HCT116 (cell line): ENCODE data around the gene TCF12. TPM values are rescaled to one million over a fixed set of nuclear protein-coding genes. Genes with fewer than 3 reads are reported as not detected.
"Not testable (repeated sequence)": the region's sequence is repeated elsewhere in the genome, so short reads cannot be mapped to it uniquely, and the experiment has no call there.

Source experiments
- ATAC-seq: fragments of 200-7000 bp; cut with Tn5 transposase; 2 replicates; pipeline ENCODE4 v1.9.1; 2020; ENCODE audit warnings: mild to moderate bottlenecking, moderate library complexity
- BruUV-seq: library from RNA; stranded (reverse); fragments of 400-500 nt; replicated peaks from 2 replicates; lab custom pipeline; 2021; lab: Mats Ljungman, UMichigan
- CTCF ChIA-PET: fragments of 300-600 bp; sonication (Branson Sonifier 250); formaldehyde crosslinking; loops from one replicate; lab custom pipeline; 2021; ENCODE audit warnings: antibody characterized with exemption; lab: Charles Lee
- POLR2A ChIA-PET: fragments of 300-600, 350-600 bp; sonication (Branson Sonifier 250); formaldehyde crosslinking; loops from one replicate; lab custom pipeline; 2021; ENCODE audit warnings: antibody characterized with exemption; lab: Charles Lee
- RAD21 ChIA-PET, 2 experiments: fragments of 300-600 bp; sonication (Branson Sonifier 250); formaldehyde crosslinking; loops; one replicate each; lab custom pipeline; 2023; ENCODE audit warnings: low total read pairs in 2 of 2; ENCODE audit not compliant: uncharacterized antibody in 2 of 2, unreplicated experiment in 2 of 2, low non-redundant PET in 1 of 2; lab: Charles Lee
- DNase-seq: peaks from one replicate; pipeline ENCODE4 v3.0.0-alpha.2; 2010; ENCODE audit warnings: low read depth, low spot score
- H2AFZ ChIP-seq: fragments of 200-600 bp; shearing (Covaris generic), sonication (generic); 2 replicates; pipeline ENCODE4 v1.6.1; 2017; ENCODE audit warnings: low read depth, mixed run types, mixed read lengths, antibody characterized with exemption, low read length; ENCODE audit not compliant: poor library complexity, severe bottlenecking
- H3K27ac ChIP-seq: 2 replicates; pipeline ENCODE4 v1.5.1; 2012; ENCODE audit warnings: low read depth, low read length
- H3K27me3 ChIP-seq: fragments of 200-600 bp; sonication (generic); 2 replicates; pipeline ENCODE4 v1.6.1; 2016; ENCODE audit warnings: mixed run types, low read length, mixed read lengths; ENCODE audit not compliant: insufficient read depth
- H3K36me3 ChIP-seq, 2 experiments: fragments of 200-500 bp in 1 of 2; fragments of 200-600 bp in 1 of 2; sonication (Bioruptor generic) in 1 of 2; sonication (generic) in 1 of 2; 2 replicates each; pipeline versions ENCODE4 v1.5.1 to v1.6.1; 2014 to 2016; ENCODE audit warnings: low read length in 2 of 2, inconsistent platforms in 1 of 2, mixed read lengths in 1 of 2, mixed run types in 1 of 2; ENCODE audit not compliant: insufficient read depth in 2 of 2, control insufficient read depth in 1 of 2
- H3K4me1 ChIP-seq, 2 experiments: fragments of 200-600 bp in 1 of 2; sonication (generic) in 1 of 2; 2 replicates each; pipeline versions ENCODE4 v1.5.1 to v1.6.1; 2012 to 2017; ENCODE audit warnings: low read length in 2 of 2, inconsistent platforms in 1 of 2, mild to moderate bottlenecking in 1 of 2, mixed read lengths in 1 of 2, mixed run types in 1 of 2, moderate library complexity in 1 of 2; ENCODE audit not compliant: insufficient read depth in 2 of 2, control insufficient read depth in 1 of 2
- H3K4me2 ChIP-seq: fragments of 200-600 bp; sonication (generic); 2 replicates; pipeline ENCODE4 v1.6.1; 2017; ENCODE audit warnings: mixed run types, low read length, mixed read lengths
- H3K4me3 ChIP-seq, 2 experiments: fragments of 200-600 bp in 1 of 2; sonication (generic) in 1 of 2; replicated peaks in 1 of 2; 2 replicates each; pipeline ENCODE4 v1.5.1; 2011 to 2016; ENCODE audit warnings: low read length in 2 of 2, control low read depth in 1 of 2, low read depth in 1 of 2, mild to moderate bottlenecking in 1 of 2, mixed read lengths in 1 of 2, mixed run types in 1 of 2
- H3K79me2 ChIP-seq: fragments of 200-600 bp; sonication (generic); 2 replicates; pipeline ENCODE4 v1.6.1; 2017; ENCODE audit warnings: mild to moderate bottlenecking, mixed run types, low read length, moderate library complexity, mixed read lengths; ENCODE audit not compliant: insufficient read depth
- H3K9ac ChIP-seq: fragments of 200-600 bp; sonication (generic); 2 replicates; pipeline ENCODE4 v1.6.1; 2016; ENCODE audit warnings: low read length, mixed read lengths
- H3K9me2 ChIP-seq: fragments of 200-600 bp; sonication (generic), shearing (Covaris generic); 2 replicates; pipeline ENCODE4 v1.6.1; 2017; ENCODE audit warnings: mixed run types, mild to moderate bottlenecking, moderate library complexity; ENCODE audit not compliant: insufficient read depth
- H3K9me3 ChIP-seq, 2 experiments: fragments of 200-500 bp in 1 of 2; fragments of 200-600 bp in 1 of 2; sonication (Bioruptor generic) in 1 of 2; sonication (generic) in 1 of 2; 2 replicates each; pipeline ENCODE4 v1.6.1; 2014 to 2017; ENCODE audit warnings: low read length in 2 of 2, mixed read lengths in 2 of 2, inconsistent platforms in 1 of 2, low read depth in 1 of 2, mild to moderate bottlenecking in 1 of 2, mixed run types in 1 of 2, moderate library complexity in 1 of 2; ENCODE audit not compliant: control insufficient read depth in 1 of 2, insufficient read depth in 1 of 2
- H4K20me1 ChIP-seq: fragments of 200-600 bp; sonication (generic), shearing (Covaris generic); 2 replicates; pipeline ENCODE4 v1.6.1; 2017; ENCODE audit warnings: mixed run types, mild to moderate bottlenecking, moderate library complexity; ENCODE audit not compliant: insufficient read depth
- MAX ChIP-seq: IDR thresholded peaks from 2 replicates; pipeline ENCODE4 v1.6.1; 2012
- POLR2AphosphoS5 ChIP-seq: IDR thresholded peaks from 2 replicates; pipeline ENCODE4 v1.6.1; 2011; ENCODE audit warnings: mild to moderate bottlenecking, low read depth, low read length, moderate library complexity
- RAD21 ChIP-seq: IDR thresholded peaks from 2 replicates; pipeline ENCODE4 v1.6.1; 2012; ENCODE audit warnings: low read depth, mild to moderate bottlenecking
- YY1 ChIP-seq: IDR thresholded peaks from 2 replicates; pipeline ENCODE4 v1.6.1; 2011; ENCODE audit warnings: low read length, low read depth, moderate library complexity, mild to moderate bottlenecking; ENCODE audit not compliant: insufficient replicate concordance; ENCODE audit errors: extremely low read depth
- ZNF274 ChIP-seq: fragments of 200-500 bp; sonication (Bioruptor generic); IDR thresholded peaks from 2 replicates; pipeline ENCODE4 v1.6.1; 2014; ENCODE audit warnings: mild to moderate bottlenecking, low read depth, low read length, inconsistent platforms
- intact Hi-C: fragments of 100-400 bp; cut with micrococcal nuclease; formaldehyde crosslinking; loops from 2 replicates; pipeline ENCODE4 v1.10.0; 2022
- total RNA-seq: library from RNA; stranded (reverse); gene quantifications from one replicate; pipeline ENCODE4 v1.2.1, GENCODE V29; 2021; ENCODE audit not compliant: unreplicated experiment
- TF ChIP-seq, protein P1 (sequence below): IDR thresholded peaks from 2 replicates; pipeline ENCODE4 v1.6.1; 2011; ENCODE audit warnings: mild to moderate bottlenecking, low read length, moderate library complexity; ENCODE audit not compliant: insufficient replicate concordance; ENCODE audit errors: extremely low read depth

TCF12 gene
- total RNA-seq, 1 experiment from 2014 or later, result 71.6 TPM

GRCh38 chr15:57160823-57161560 lies 242.5 kb downstream of the TCF12 start (continued):
- TF ChIP-seq, protein P1, sequence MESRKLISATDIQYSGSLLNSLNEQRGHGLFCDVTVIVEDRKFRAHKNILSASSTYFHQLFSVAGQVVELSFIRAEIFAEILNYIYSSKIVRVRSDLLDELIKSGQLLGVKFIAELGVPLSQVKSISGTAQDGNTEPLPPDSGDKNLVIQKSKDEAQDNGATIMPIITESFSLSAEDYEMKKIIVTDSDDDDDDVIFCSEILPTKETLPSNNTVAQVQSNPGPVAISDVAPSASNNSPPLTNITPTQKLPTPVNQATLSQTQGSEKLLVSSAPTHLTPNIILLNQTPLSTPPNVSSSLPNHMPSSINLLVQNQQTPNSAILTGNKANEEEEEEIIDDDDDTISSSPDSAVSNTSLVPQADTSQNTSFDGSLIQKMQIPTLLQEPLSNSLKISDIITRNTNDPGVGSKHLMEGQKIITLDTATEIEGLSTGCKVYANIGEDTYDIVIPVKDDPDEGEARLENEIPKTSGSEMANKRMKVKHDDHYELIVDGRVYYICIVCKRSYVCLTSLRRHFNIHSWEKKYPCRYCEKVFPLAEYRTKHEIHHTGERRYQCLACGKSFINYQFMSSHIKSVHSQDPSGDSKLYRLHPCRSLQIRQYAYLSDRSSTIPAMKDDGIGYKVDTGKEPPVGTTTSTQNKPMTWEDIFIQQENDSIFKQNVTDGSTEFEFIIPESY, result no peak
- no peak for TF ChIP-seq POLR2AphosphoS5

DNA sequence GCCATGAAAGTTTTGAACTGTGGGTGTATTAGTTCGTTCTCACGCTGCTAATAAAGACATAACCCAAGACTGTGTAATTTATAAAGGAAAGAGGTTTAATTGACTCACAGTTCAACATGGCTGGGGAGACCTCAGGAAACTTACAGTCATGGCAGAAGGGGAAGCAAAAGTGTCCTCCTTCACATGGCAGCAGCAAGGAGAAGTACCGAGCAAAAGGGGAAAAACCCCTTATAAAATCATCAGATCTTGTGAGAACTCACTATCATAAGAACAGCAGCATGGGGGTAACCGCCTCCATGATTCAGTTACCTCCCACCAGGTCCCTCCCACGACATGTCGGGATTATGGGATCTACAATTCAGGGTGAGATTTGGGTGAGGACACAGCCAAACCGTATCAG lies 245.8 kb downstream of the TCF12 start:
- intact Hi-C loops, H3K9me2 ChIP-seq, H3K9me3 ChIP-seq, DNase-seq, ATAC-seq, H3K4me2 ChIP-seq, H3K36me3 ChIP-seq, H3K4me1 ChIP-seq, H3K27ac ChIP-seq, POLR2A ChIA-PET, H3K4me3 ChIP-seq, H2AFZ ChIP-seq, RAD21 ChIA-PET, H3K9ac ChIP-seq, CTCF ChIA-PET, H3K79me2 ChIP-seq, H3K27me3 ChIP-seq, BruUV-seq, H4K20me1 ChIP-seq: not testable (repeated sequence)

DNA sequence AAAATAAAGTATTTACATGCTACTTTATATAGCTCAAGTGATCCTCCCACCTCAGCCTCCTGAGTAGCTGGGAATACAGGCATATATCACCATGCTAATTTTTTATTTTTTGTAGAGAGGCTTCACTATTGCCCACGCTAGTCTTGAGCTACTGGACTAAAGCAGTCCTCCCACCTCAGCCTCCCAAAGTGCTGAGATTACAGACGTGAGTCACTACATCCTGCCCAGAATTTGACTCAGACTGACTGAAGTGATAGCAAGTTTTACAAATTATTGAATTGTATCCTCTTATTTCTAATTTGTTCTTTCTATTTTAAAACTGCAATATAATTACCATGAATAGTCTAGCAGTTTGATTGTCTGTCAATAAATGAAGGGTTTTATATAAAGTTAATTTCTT lies 247.5 kb downstream of the TCF12 start:
- H2AFZ ChIP-seq, result no peak overlapping the region
- H3K79me2 ChIP-seq, result no peaks in the 10 kb centered on the region
- H3K9me3 ChIP-seq, result no peaks in the 10 kb centered on the region
- no peaks in the 10 kb centered on the region for H3K27me3 ChIP-seq
- ChIA-PET RAD21 (no interaction called here), POLR2A (no interaction called here), CTCF (no interaction called here)
- H3K4me1 ChIP-seq, result no peaks in the 10 kb centered on the region
- DNase-seq, result no peak
- H4K20me1 ChIP-seq, result peaks cover 5% of the 10 kb centered on the region; the same call in 1 of the 2 replicates
- no peak overlapping the region for H3K4me3 ChIP-seq
- H3K9ac ChIP-seq, result no peak overlapping the region
- no TSS peak for BruUV-seq
- no peak overlapping the region for H3K27ac ChIP-seq
- no peak overlapping the region for H3K4me2 ChIP-seq
- no peak for TF ChIP-seq RAD21
- no peak for TF ChIP-seq POLR2AphosphoS5
- TF ChIP-seq MAX, result no peak
- TF ChIP-seq ZNF274, result no peak
- TF ChIP-seq YY1, result no peak
- TF ChIP-seq, all 23 proteins: peak for 0
- ATAC-seq, result no peak
- no peaks in the 10 kb centered on the region for H3K9me2 ChIP-seq
- intact Hi-C loops, result no loop called here
- H3K36me3 ChIP-seq, result no peaks in the 10 kb centered on the region
